ENCODE results near the gene GRIK5.

GRCh38 chr19:41958367-41959055, 111.5 kb downstream of the GRIK5 start:
- TF ChIP-seq CTCF (IDR thresholded peaks at IDR 0.05), result no peak
- TF ChIP-seq POLR2AphosphoS5 (IDR thresholded peaks at IDR 0.05), result peak; percentile 79 to 83 (median 79)
